PC-3 (cell line): ENCODE data around the gene TMEM63B.

Source experiments
- CTCF ChIP-seq: fragments of 300-600 bp; sonication (generic); conservative IDR thresholded peaks from 2 replicates; pipeline ENCODE4 v1.5.1; 2017; ENCODE audit warnings: antibody characterized with exemption, low read depth, mild to moderate bottlenecking, low read length
- EZH2 ChIP-seq: fragments of 300-600 bp; sonication (generic); IDR thresholded peaks from one replicate; pipeline ENCODE4 v1.6.1; 2017; ENCODE audit warnings: antibody characterized with exemption, mild to moderate bottlenecking, low read length; ENCODE audit not compliant: unreplicated experiment
- EZH2phosphoT487 ChIP-seq: fragments of 300-600 bp; sonication (generic); IDR thresholded peaks from 2 replicates; pipeline ENCODE4 v1.6.1; 2018; ENCODE audit warnings: mild to moderate bottlenecking, antibody characterized with exemption, low read length, borderline replicate concordance

GRCh38 chr6:44166591-44167184 lies 39.3 kb downstream of the TMEM63B start:
- TF ChIP-seq EZH2 (no peak), CTCF (no peak), EZH2phosphoT487 (no peak)
